SJCRH30 (cell line): ENCODE measurements around the gene SVIL. TPM values are rescaled to one million over a fixed set of nuclear protein-coding genes. Genes with fewer than 3 reads are reported as not detected.
"Not testable (repeated sequence)": the region's sequence is repeated elsewhere in the genome, so short reads cannot be mapped to it uniquely, and the experiment has no call there.

Source experiments
- DNase-seq, 2 experiments: peaks; one replicate each; pipeline ENCODE4 v3.0.0-alpha.2; 2015 to 2020
- H3K27ac ChIP-seq: fragments of 250-450 bp; sonication (Bioruptor Pico); 2 replicates; pipeline ENCODE4 v1.5.1; 2020; ENCODE audit warnings: mild to moderate bottlenecking, moderate library complexity
- H3K27me3 ChIP-seq: fragments of 250-450 bp; sonication (Bioruptor Pico); 2 replicates; pipeline ENCODE4 v1.5.1; 2020; ENCODE audit warnings: mild to moderate bottlenecking, moderate library complexity
- H3K36me3 ChIP-seq: fragments of 250-450 bp; sonication (Bioruptor Pico); 2 replicates; pipeline ENCODE4 v1.5.1; 2020; ENCODE audit warnings: mild to moderate bottlenecking, moderate library complexity
- H3K4me1 ChIP-seq: fragments of 250-450 bp; sonication (Bioruptor Pico); 2 replicates; pipeline ENCODE4 v1.5.1; 2020; ENCODE audit warnings: mild to moderate bottlenecking, moderate library complexity
- H3K4me3 ChIP-seq: fragments of 250-450 bp; sonication (Bioruptor Pico); 2 replicates; pipeline ENCODE4 v1.5.1; 2020; ENCODE audit warnings: mild to moderate bottlenecking, moderate library complexity
- H3K9me3 ChIP-seq: fragments of 250-450 bp; sonication (Bioruptor Pico); replicated peaks from 2 replicates; pipeline ENCODE4 v1.5.1; 2020; ENCODE audit warnings: mild to moderate bottlenecking, moderate library complexity
- total RNA-seq: library from RNA; depleted of rRNA; stranded (reverse); fragments of >200 nt; shearing (Covaris generic); gene quantifications from 2 replicates; pipeline ENCODE4 v1.2.3, GENCODE V29; 2014

SVIL gene
- total RNA-seq, 1 experiment from 2014 or later: 42.5 TPM

- not testable (repeated sequence) for H3K4me3 ChIP-seq, H3K27me3 ChIP-seq, H3K27ac ChIP-seq, DNase-seq, H3K4me1 ChIP-seq, H3K9me3 ChIP-seq, H3K36me3 ChIP-seq
Observed at GRCh38 chr10:29574212-29575097, 60.3 kb downstream of the SVIL start.

GRCh38 chr10:29570248-29570647, 64.5 kb downstream of the SVIL start:
- not testable (repeated sequence) for H3K4me3 ChIP-seq, H3K9me3 ChIP-seq, H3K36me3 ChIP-seq, DNase-seq, H3K4me1 ChIP-seq, H3K27ac ChIP-seq, H3K27me3 ChIP-seq

- H3K4me1 ChIP-seq: no peaks in the 10 kb centered on the region
- H3K9me3 ChIP-seq: no peaks in the 10 kb centered on the region
- H3K27ac ChIP-seq: no peak overlapping the region
- 0 out of 2 replicates have a peak, but pooled peaks cover 3% of the 10 kb centered on the region for H3K36me3 ChIP-seq
- H3K4me3 ChIP-seq: no peak overlapping the region
- H3K27me3 ChIP-seq: no peaks in the 10 kb centered on the region
- DNase-seq: no peak
Observed at GRCh38 chr10:29569795-29570194, 65.0 kb downstream of the SVIL start.

- Histone ChIP-seq H3K27me3 (no peaks in the 10 kb centered on the region), H3K36me3 (0 out of 2 replicates have a peak, but pooled peaks cover 3% of the 10 kb centered on the region), H3K27ac (no peak overlapping the region), H3K4me1 (no peaks in the 10 kb centered on the region), H3K4me3 (no peak overlapping the region), H3K9me3 (no peaks in the 10 kb centered on the region)
- DNase-seq: no peak
Observed at GRCh38 chr10:29567003-29567402, 67.8 kb downstream of the SVIL start.

- DNase-seq, H3K9me3 ChIP-seq, H3K27ac ChIP-seq, H3K36me3 ChIP-seq, H3K4me3 ChIP-seq, H3K27me3 ChIP-seq, H3K4me1 ChIP-seq: not testable (repeated sequence)
Observed at GRCh38 chr10:29566209-29566608, 68.6 kb downstream of the SVIL start.

GRCh38 chr10:29563420-29564035, 71.2 kb downstream of the SVIL start:
- Histone ChIP-seq H3K9me3 (no peaks in the 10 kb centered on the region), H3K27me3 (no peaks in the 10 kb centered on the region), H3K27ac (no peak overlapping the region), H3K4me1 (no peaks in the 10 kb centered on the region), H3K4me3 (no peak overlapping the region), H3K36me3 (peaks cover 4% of the 10 kb centered on the region; the same call in 1 of the 2 replicates)
- no peak for DNase-seq

GRCh38 chr10:29563006-29563405, 71.8 kb downstream of the SVIL start:
- H3K36me3 ChIP-seq, H3K4me1 ChIP-seq, H3K27ac ChIP-seq, H3K4me3 ChIP-seq, H3K9me3 ChIP-seq, H3K27me3 ChIP-seq, DNase-seq: not testable (repeated sequence)

GRCh38 chr10:29559996-29560395, 74.8 kb downstream of the SVIL start:
- Histone ChIP-seq H3K27ac (no peak overlapping the region), H3K4me3 (no peak overlapping the region)
- DNase-seq: peak in 1 of 2 experiments; percentile 26

GRCh38 chr10:29557665-29558064, 77.1 kb downstream of the SVIL start:
- Histone ChIP-seq H3K36me3 (peaks cover 25% of the 10 kb centered on the region), H3K9me3 (no peaks in the 10 kb centered on the region), H3K4me3 (no peak overlapping the region), H3K27ac (no peak overlapping the region), H3K4me1 (0 out of 2 replicates have a peak, but pooled peaks cover 3% of the 10 kb centered on the region), H3K27me3 (no peaks in the 10 kb centered on the region)
- no peak for DNase-seq

More at GRCh38 chr10:29559996-29560395, 74.8 kb downstream of the SVIL start:
- Histone ChIP-seq H3K36me3 (peaks cover 8% of the 10 kb centered on the region; the same call in 1 of the 2 replicates), H3K9me3 (no peaks in the 10 kb centered on the region), H3K27me3 (no peaks in the 10 kb centered on the region), H3K4me1 (0 out of 2 replicates have a peak, but pooled peaks cover 3% of the 10 kb centered on the region)

- Histone ChIP-seq H3K4me1 (0 out of 2 replicates have a peak, but pooled peaks cover 3% of the 10 kb centered on the region), H3K9me3 (no peaks in the 10 kb centered on the region), H3K36me3 (peaks cover 34% of the 10 kb centered on the region), H3K4me3 (no peak overlapping the region), H3K27me3 (no peaks in the 10 kb centered on the region), H3K27ac (no peak overlapping the region)
- DNase-seq: no peak
Observed at GRCh38 chr10:29555746-29556481, 78.9 kb downstream of the SVIL start.

- Histone ChIP-seq H3K27me3 (no peaks in the 10 kb centered on the region), H3K4me1 (0 out of 2 replicates have a peak, but pooled peaks cover 3% of the 10 kb centered on the region), H3K27ac (no peak overlapping the region), H3K4me3 (no peak overlapping the region), H3K9me3 (no peaks in the 10 kb centered on the region), H3K36me3 (peaks cover 41% of the 10 kb centered on the region)
- no peak for DNase-seq
Observed at GRCh38 chr10:29555091-29555745, 79.6 kb downstream of the SVIL start.

GRCh38 chr10:29554660-29555059, 80.1 kb downstream of the SVIL start:
- no peak for DNase-seq
- Histone ChIP-seq H3K4me3 (no peak overlapping the region), H3K4me1 (0 out of 2 replicates have a peak, but pooled peaks cover 3% of the 10 kb centered on the region), H3K27ac (no peak overlapping the region), H3K27me3 (no peaks in the 10 kb centered on the region), H3K36me3 (peaks cover 44% of the 10 kb centered on the region), H3K9me3 (no peaks in the 10 kb centered on the region)

GRCh38 chr10:29553544-29554250, 81.1 kb downstream of the SVIL start:
- DNase-seq: no peak
- no peak overlapping the region; the same call in 1 of the 2 replicates for H3K27ac ChIP-seq

GRCh38 chr10:29553116-29553515, 81.7 kb downstream of the SVIL start:
- peak; percentile 13 to 16 for DNase-seq
- not testable (repeated sequence) for H3K27me3 ChIP-seq, H3K4me1 ChIP-seq, H3K4me3 ChIP-seq, H3K9me3 ChIP-seq
- H3K27ac ChIP-seq: peak overlapping the region; percentile 17; the same call in 1 of the 2 replicates
- peaks cover 45% of the 10 kb centered on the region for H3K36me3 ChIP-seq

More at GRCh38 chr10:29553544-29554250, 81.1 kb downstream of the SVIL start:
- Histone ChIP-seq H3K4me3 (no peak overlapping the region), H3K27me3 (no peaks in the 10 kb centered on the region), H3K9me3 (no peaks in the 10 kb centered on the region), H3K36me3 (peaks cover 43% of the 10 kb centered on the region), H3K4me1 (0 out of 2 replicates have a peak, but pooled peaks cover 3% of the 10 kb centered on the region)
